ENCODE data around the gene MAP3K14.

MAP3K14 gene

GRCh38 chr17:45290269-45290765 is 26.5 kb downstream of the MAP3K14 start:
- Histone ChIP-seq H3K4me3 (ENCODE audit: low read length) (no peak overlapping the region), H3K4me2 (ENCODE audit: low read length) (no peak overlapping the region), H3K36me3 (replicated peaks; ENCODE audit: low read depth, low read length) (peaks cover 60% of the 10 kb centered on the region), H4K20me1 (ENCODE audit: insufficient read depth, low read length) (peaks cover 64% of the 10 kb centered on the region), H3K27ac (ENCODE audit: low read length) (no peak overlapping the region), H3K9me3 (ENCODE audit: insufficient read depth, low read length) (no peaks in the 10 kb centered on the region), H2AFZ (ENCODE audit: low read depth, low read length) (no peak overlapping the region), H3K9ac (ENCODE audit: low read length) (no peak overlapping the region), H3K4me1 (ENCODE audit: low read length) (peaks cover 46% of the 10 kb centered on the region), H3K27me3 (ENCODE audit: low read depth, low read length) (no peaks in the 10 kb centered on the region), H3K79me2 (ENCODE audit: low read length) (peaks cover 65% of the 10 kb centered on the region)
- TF ChIP-seq EZH2phosphoT487 (IDR thresholded peaks at IDR 0.05; ENCODE audit: low read depth) (no peak), CTCF (IDR thresholded peaks at IDR 0.05; ENCODE audit: low read depth, low read length) (no peak)

GRCh38 chr17:45289301-45290268 is 27.2 kb downstream of the MAP3K14 start:
- H3K79me2 ChIP-seq (ENCODE audit: low read length) = peaks cover 58% of the 10 kb centered on the region
- H3K4me3 ChIP-seq (ENCODE audit: low read length) = no peak overlapping the region
- H3K4me2 ChIP-seq (ENCODE audit: low read length) = no peak overlapping the region
- no peaks in the 10 kb centered on the region for H3K27me3 ChIP-seq (ENCODE audit: low read depth, low read length)
- TF ChIP-seq EZH2phosphoT487 (IDR thresholded peaks at IDR 0.05; ENCODE audit: low read depth) = no peak
- TF ChIP-seq CTCF (IDR thresholded peaks at IDR 0.05; ENCODE audit: low read depth, low read length) = no peak
- no peaks in the 10 kb centered on the region for H3K9me3 ChIP-seq (ENCODE audit: insufficient read depth, low read length)
- peaks cover 57% of the 10 kb centered on the region for H3K36me3 ChIP-seq (replicated peaks; ENCODE audit: low read depth, low read length)
- peaks cover 57% of the 10 kb centered on the region for H4K20me1 ChIP-seq (ENCODE audit: insufficient read depth, low read length)
- peaks cover 38% of the 10 kb centered on the region for H3K4me1 ChIP-seq (ENCODE audit: low read length)
- no peak overlapping the region for H2AFZ ChIP-seq (ENCODE audit: low read depth, low read length)
- H3K9ac ChIP-seq (ENCODE audit: low read length) = no peak overlapping the region
- no peak overlapping the region for H3K27ac ChIP-seq (ENCODE audit: low read length)

GRCh38 chr17:45288825-45289224 is 28.0 kb downstream of the MAP3K14 start:
- no peak overlapping the region for H3K27ac ChIP-seq (ENCODE audit: low read length)
- H3K9me3 ChIP-seq (ENCODE audit: insufficient read depth, low read length) = no peaks in the 10 kb centered on the region
- peaks cover 49% of the 10 kb centered on the region for H4K20me1 ChIP-seq (ENCODE audit: insufficient read depth, low read length)
- H3K4me3 ChIP-seq (ENCODE audit: low read length) = no peak overlapping the region
- peaks cover 53% of the 10 kb centered on the region for H3K79me2 ChIP-seq (ENCODE audit: low read length)
- H3K36me3 ChIP-seq (replicated peaks; ENCODE audit: low read depth, low read length) = peaks cover 57% of the 10 kb centered on the region
- no peak overlapping the region for H3K4me2 ChIP-seq (ENCODE audit: low read length)
- H2AFZ ChIP-seq (ENCODE audit: low read depth, low read length) = no peak overlapping the region
- no peaks in the 10 kb centered on the region for H3K27me3 ChIP-seq (ENCODE audit: low read depth, low read length)
- TF ChIP-seq EZH2phosphoT487 (IDR thresholded peaks at IDR 0.05; ENCODE audit: low read depth) (no peak), CTCF (IDR thresholded peaks at IDR 0.05; ENCODE audit: low read depth, low read length) (no peak)
- H3K9ac ChIP-seq (ENCODE audit: low read length) = no peak overlapping the region
- peaks cover 31% of the 10 kb centered on the region for H3K4me1 ChIP-seq (ENCODE audit: low read length)
